Activated B cell treated with CpG ODN at 0.5 μM for 24 hours (primary cell): Measurements from ENCODE around the gene ANO6. TPM values are rescaled to one million over a fixed set of nuclear protein-coding genes. Genes with fewer than 3 reads are reported as not detected.

Source experiments
- ATAC-seq: fragments of 200-7000 bp; cut with Tn5 transposase; one replicate; pipeline ENCODE4 v1.10.0; 2021; ENCODE audit warnings: low read depth, mild to moderate bottlenecking, moderate library complexity
- CTCF ChIA-PET: fragments of 350-600 bp; sonication (Branson Sonifier 250); formaldehyde crosslinking; loops from one replicate; lab custom pipeline; 2021; ENCODE audit warnings: antibody characterized with exemption; lab: Charles Lee
- POLR2A ChIA-PET: fragments of 350-600 bp; sonication (Branson Sonifier 250); formaldehyde crosslinking; loops from one replicate; lab custom pipeline; 2021; ENCODE audit warnings: antibody characterized with exemption; lab: Charles Lee
- DNase-seq: peaks from one replicate; pipeline ENCODE4 v3.0.0; 2022
- H3K27ac Mint-ChIP-seq: one replicate; pipeline ENCODE4 v1.8.0; 2020; ENCODE audit warnings: mixed read lengths
- H3K27me3 Mint-ChIP-seq: one replicate; pipeline ENCODE4 v1.8.0; 2021; ENCODE audit warnings: mixed read lengths
- H3K36me3 Mint-ChIP-seq: one replicate; pipeline ENCODE4 v1.8.0; 2021; ENCODE audit warnings: low read depth, mixed read lengths
- H3K4me1 Mint-ChIP-seq: one replicate; pipeline ENCODE4 v1.8.0; 2021; ENCODE audit warnings: mixed read lengths
- H3K4me3 Mint-ChIP-seq: one replicate; pipeline ENCODE4 v1.8.0; 2020; ENCODE audit warnings: mild to moderate bottlenecking, mixed read lengths
- H3K9me3 Mint-ChIP-seq: one replicate; pipeline ENCODE4 v1.8.0; 2020; ENCODE audit warnings: mixed read lengths
- CTCF ChIP-seq: fragments of 200-600 bp; IDR thresholded peaks from one replicate; pipeline ENCODE4 v1.8.0; 2022; ENCODE audit warnings: antibody characterized with exemption, mild to moderate bottlenecking
- intact Hi-C: fragments of 100-400 bp; cut with micrococcal nuclease; formaldehyde crosslinking; loops from one replicate; pipeline ENCODE4 v1.15.1; 2024
- total RNA-seq: library from RNA; stranded (reverse); gene quantifications from 2 replicates; pipeline ENCODE4 v1.2.3, GENCODE V29; 2022

ANO6 gene
- total RNA-seq, 1 donor from 2014 or later, result 16.3 TPM

GRCh38 chr12:45421736-45422135 is 205.8 kb downstream of the ANO6 start:
- ChIA-PET POLR2A (no interaction called here), CTCF (no interaction called here)
- Mint-ChIP-seq H3K4me1 (no peaks in the 10 kb centered on the region), H3K4me3 (no peak overlapping the region), H3K9me3 (no peaks in the 10 kb centered on the region), H3K27ac (no peak overlapping the region), H3K36me3 (peaks cover 70% of the 10 kb centered on the region), H3K27me3 (no peaks in the 10 kb centered on the region)
- intact Hi-C loops, result no loop called here
- no peak for ATAC-seq
- no peak for TF ChIP-seq CTCF
- no peak for DNase-seq

GRCh38 chr12:45423931-45424330 is 208.0 kb downstream of the ANO6 start:
- peaks cover 76% of the 10 kb centered on the region for H3K36me3 Mint-ChIP-seq
- ChIA-PET CTCF (no interaction called here), POLR2A (no interaction called here)
- ATAC-seq (no peak), DNase-seq (no peak)
- no peaks in the 10 kb centered on the region for H3K4me1 Mint-ChIP-seq
- H3K4me3 Mint-ChIP-seq, result no peak overlapping the region
- H3K27ac Mint-ChIP-seq, result no peak overlapping the region
- H3K27me3 Mint-ChIP-seq, result no peaks in the 10 kb centered on the region
- TF ChIP-seq CTCF, result no peak
- intact Hi-C loops, result no loop called here
- H3K9me3 Mint-ChIP-seq, result no peaks in the 10 kb centered on the region

- Mint-ChIP-seq H3K4me1 (no peaks in the 10 kb centered on the region), H3K27ac (no peak overlapping the region), H3K9me3 (no peaks in the 10 kb centered on the region), H3K4me3 (no peak overlapping the region), H3K36me3 (peaks cover 82% of the 10 kb centered on the region), H3K27me3 (no peaks in the 10 kb centered on the region)
- POLR2A ChIA-PET, result no interaction called here
- no peak for ATAC-seq
- intact Hi-C loops, result no loop called here
- no peak for TF ChIP-seq CTCF
- DNase-seq, result no peak
- CTCF ChIA-PET, result no interaction called here
Measured at GRCh38 chr12:45425426-45425825, 209.5 kb downstream of the ANO6 start.

- H3K27ac Mint-ChIP-seq, result no peak overlapping the region
- CTCF ChIA-PET, result no interaction called here
- H3K4me1 Mint-ChIP-seq, result no peaks in the 10 kb centered on the region
- DNase-seq, result no peak
- H3K27me3 Mint-ChIP-seq, result no peaks in the 10 kb centered on the region
- intact Hi-C loops, result no loop called here
- H3K9me3 Mint-ChIP-seq, result no peaks in the 10 kb centered on the region
- POLR2A ChIA-PET, result no interaction called here
- peaks cover 82% of the 10 kb centered on the region for H3K36me3 Mint-ChIP-seq
- TF ChIP-seq CTCF, result no peak
- no peak overlapping the region for H3K4me3 Mint-ChIP-seq
- ATAC-seq, result no peak
Measured at GRCh38 chr12:45426294-45426693, 210.4 kb downstream of the ANO6 start.

- Mint-ChIP-seq H3K27me3 (no peaks in the 10 kb centered on the region), H3K27ac (no peak overlapping the region), H3K4me3 (no peak overlapping the region), H3K4me1 (no peaks in the 10 kb centered on the region), H3K9me3 (no peaks in the 10 kb centered on the region), H3K36me3 (peaks cover 76% of the 10 kb centered on the region)
- ChIA-PET POLR2A (no interaction called here), CTCF (no interaction called here)
- ATAC-seq (no peak), DNase-seq (no peak)
- TF ChIP-seq CTCF, result no peak
- intact Hi-C loops, result no loop called here
Measured at GRCh38 chr12:45427042-45427441, 211.1 kb downstream of the ANO6 start.
